Osteocyte (in vitro differentiated cells): ENCODE results near the gene HMCES. TPM values are rescaled to one million over a fixed set of nuclear protein-coding genes. Genes with fewer than 3 reads are reported as not detected.

Experiments used
- DNase-seq: peaks from one replicate; pipeline ENCODE4 v3.0.0; 2021; ENCODE audit warnings: mixed read lengths; ENCODE audit not compliant: unreplicated experiment; ENCODE audit errors: extremely low spot score
- H3K27ac Mint-ChIP-seq: one replicate; pipeline ENCODE4 v1.8.0; 2021; ENCODE audit warnings: mild to moderate bottlenecking, mixed read lengths; ENCODE audit not compliant: unreplicated experiment
- H3K27me3 Mint-ChIP-seq: one replicate; pipeline ENCODE4 v1.8.0; 2021; ENCODE audit warnings: mixed read lengths; ENCODE audit not compliant: unreplicated experiment
- H3K36me3 Mint-ChIP-seq: one replicate; pipeline ENCODE4 v1.8.0; 2021; ENCODE audit warnings: mixed read lengths; ENCODE audit not compliant: unreplicated experiment
- H3K4me1 Mint-ChIP-seq: one replicate; pipeline ENCODE4 v1.8.0; 2021; ENCODE audit warnings: mixed read lengths; ENCODE audit not compliant: unreplicated experiment
- H3K4me3 Mint-ChIP-seq: one replicate; pipeline ENCODE4 v1.8.0; 2021; ENCODE audit warnings: mild to moderate bottlenecking, moderate library complexity, mixed read lengths; ENCODE audit not compliant: unreplicated experiment
- H3K9me3 Mint-ChIP-seq: one replicate; pipeline ENCODE4 v1.8.0; 2021; ENCODE audit warnings: mixed read lengths; ENCODE audit not compliant: unreplicated experiment
- CTCF ChIP-seq: fragments of 200-600 bp; sonication (generic); IDR thresholded peaks from 2 replicates; pipeline ENCODE4 v1.5.0; 2021; ENCODE audit warnings: antibody characterized with exemption, mild to moderate bottlenecking, moderate library complexity
- total RNA-seq: library from RNA; stranded (reverse); gene quantifications from 2 replicates; pipeline ENCODE4 v1.2.1, GENCODE V29; 2021

HMCES gene
- total RNA-seq, 1 donor from 2014 or later: 24.7 TPM

- H3K9me3 Mint-ChIP-seq: no peaks in the 10 kb centered on the region
- no peak for DNase-seq
- peaks cover 10% of the 10 kb centered on the region for H3K4me1 Mint-ChIP-seq
- TF ChIP-seq CTCF: no peak
- H3K4me3 Mint-ChIP-seq: no peak overlapping the region
- H3K27ac Mint-ChIP-seq: no peak overlapping the region
- H3K36me3 Mint-ChIP-seq: peaks cover 22% of the 10 kb centered on the region
- no peaks in the 10 kb centered on the region for H3K27me3 Mint-ChIP-seq
Measured at GRCh38 chr3:129304962-129305222, 26.2 kb downstream of the HMCES start.

GRCh38 chr3:129305592-129306091, 27.0 kb downstream of the HMCES start:
- Mint-ChIP-seq H3K27ac (peak overlapping the region; percentile 70), H3K27me3 (no peaks in the 10 kb centered on the region), H3K36me3 (peaks cover 22% of the 10 kb centered on the region), H3K9me3 (no peaks in the 10 kb centered on the region), H3K4me3 (peak overlapping the region; percentile 50), H3K4me1 (peaks cover 10% of the 10 kb centered on the region)
- no peak for DNase-seq
- TF ChIP-seq CTCF: no peak

- Mint-ChIP-seq H3K4me3 (no peak overlapping the region), H3K27ac (no peak overlapping the region), H3K27me3 (no peaks in the 10 kb centered on the region), H3K4me1 (peaks cover 10% of the 10 kb centered on the region), H3K9me3 (no peaks in the 10 kb centered on the region), H3K36me3 (peaks cover 10% of the 10 kb centered on the region)
- no peak for TF ChIP-seq CTCF
- DNase-seq: no peak
Measured at GRCh38 chr3:129308636-129309035, 30.0 kb downstream of the HMCES start.

GRCh38 chr3:129310111-129311011, 31.7 kb downstream of the HMCES start:
- H3K4me1 Mint-ChIP-seq: peaks cover 16% of the 10 kb centered on the region
- no peaks in the 10 kb centered on the region for H3K27me3 Mint-ChIP-seq
- H3K27ac Mint-ChIP-seq: no peak overlapping the region
- no peak overlapping the region for H3K4me3 Mint-ChIP-seq
- H3K9me3 Mint-ChIP-seq: no peaks in the 10 kb centered on the region
- peaks cover 2% of the 10 kb centered on the region for H3K36me3 Mint-ChIP-seq
- no peak for DNase-seq
- no peak for TF ChIP-seq CTCF

- H3K4me3 Mint-ChIP-seq: no peak overlapping the region
- no peaks in the 10 kb centered on the region for H3K27me3 Mint-ChIP-seq
- no peak for TF ChIP-seq CTCF
- no peaks in the 10 kb centered on the region for H3K9me3 Mint-ChIP-seq
- no peak overlapping the region for H3K27ac Mint-ChIP-seq
- DNase-seq: no peak
- H3K4me1 Mint-ChIP-seq: peaks cover 9% of the 10 kb centered on the region
- H3K36me3 Mint-ChIP-seq: no peaks in the 10 kb centered on the region
Measured at GRCh38 chr3:129311054-129311902, 32.6 kb downstream of the HMCES start.
